Chondrocyte (in vitro differentiated cells): ENCODE data around the gene ASPDH. TPM values are rescaled to one million over a fixed set of nuclear protein-coding genes. Genes with fewer than 3 reads are reported as not detected.

ENCODE experiments used
- DNase-seq: peaks from one replicate; pipeline ENCODE4 v3.0.0; 2021; ENCODE audit warnings: mixed read lengths, low spot score
- H3K27ac Mint-ChIP-seq: one replicate; pipeline ENCODE4 v1.8.0; 2021; ENCODE audit warnings: mild to moderate bottlenecking, moderate library complexity, mixed read lengths; ENCODE audit not compliant: unreplicated experiment
- H3K27me3 Mint-ChIP-seq: 2 replicates; pipeline ENCODE4 v1.8.0; 2021; ENCODE audit warnings: low read depth, mixed read lengths
- H3K36me3 Mint-ChIP-seq: 2 replicates; pipeline ENCODE4 v1.8.0; 2021; ENCODE audit warnings: low read depth, mixed read lengths
- H3K4me1 Mint-ChIP-seq: 2 replicates; pipeline ENCODE4 v1.8.0; 2021; ENCODE audit warnings: low read depth, mild to moderate bottlenecking, mixed read lengths
- H3K4me3 Mint-ChIP-seq: one replicate; pipeline ENCODE4 v1.8.0; 2021; ENCODE audit warnings: mild to moderate bottlenecking, moderate library complexity, mixed read lengths; ENCODE audit not compliant: unreplicated experiment
- H3K9me3 Mint-ChIP-seq: 2 replicates; pipeline ENCODE4 v1.8.0; 2021; ENCODE audit warnings: low read depth, mixed read lengths
- total RNA-seq: library from RNA; stranded (reverse); gene quantifications from 3 replicates; pipeline ENCODE4 v1.2.1, GENCODE V29; 2021
- TF ChIP-seq, protein P1 (sequence below): fragments of 200-600 bp; sonication (generic); IDR thresholded peaks from 2 replicates; pipeline ENCODE4 v1.5.0; 2021; ENCODE audit warnings: antibody characterized with exemption, mild to moderate bottlenecking, moderate library complexity

ASPDH gene
- total RNA-seq, 1 donor from 2014 or later = not detected

- no peaks in the 10 kb centered on the region for H3K9me3 Mint-ChIP-seq
- H3K4me3 Mint-ChIP-seq = peak overlapping the region; percentile 8
- peak; percentile 59 for DNase-seq
- H3K36me3 Mint-ChIP-seq = peaks cover 1% of the 10 kb centered on the region
- H3K27ac Mint-ChIP-seq = no peak overlapping the region
- H3K27me3 Mint-ChIP-seq = no peaks in the 10 kb centered on the region
- TF ChIP-seq, protein P1, sequence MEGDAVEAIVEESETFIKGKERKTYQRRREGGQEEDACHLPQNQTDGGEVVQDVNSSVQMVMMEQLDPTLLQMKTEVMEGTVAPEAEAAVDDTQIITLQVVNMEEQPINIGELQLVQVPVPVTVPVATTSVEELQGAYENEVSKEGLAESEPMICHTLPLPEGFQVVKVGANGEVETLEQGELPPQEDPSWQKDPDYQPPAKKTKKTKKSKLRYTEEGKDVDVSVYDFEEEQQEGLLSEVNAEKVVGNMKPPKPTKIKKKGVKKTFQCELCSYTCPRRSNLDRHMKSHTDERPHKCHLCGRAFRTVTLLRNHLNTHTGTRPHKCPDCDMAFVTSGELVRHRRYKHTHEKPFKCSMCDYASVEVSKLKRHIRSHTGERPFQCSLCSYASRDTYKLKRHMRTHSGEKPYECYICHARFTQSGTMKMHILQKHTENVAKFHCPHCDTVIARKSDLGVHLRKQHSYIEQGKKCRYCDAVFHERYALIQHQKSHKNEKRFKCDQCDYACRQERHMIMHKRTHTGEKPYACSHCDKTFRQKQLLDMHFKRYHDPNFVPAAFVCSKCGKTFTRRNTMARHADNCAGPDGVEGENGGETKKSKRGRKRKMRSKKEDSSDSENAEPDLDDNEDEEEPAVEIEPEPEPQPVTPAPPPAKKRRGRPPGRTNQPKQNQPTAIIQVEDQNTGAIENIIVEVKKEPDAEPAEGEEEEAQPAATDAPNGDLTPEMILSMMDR = no peak
- H3K4me1 Mint-ChIP-seq = peaks cover 25% of the 10 kb centered on the region
Observed at GRCh38 chr19:50508843-50509190, 4.9 kb downstream of the ASPDH start.

GRCh38 chr19:50507376-50507775 is 6.3 kb downstream of the ASPDH start:
- Mint-ChIP-seq H3K27me3 (no peaks in the 10 kb centered on the region), H3K36me3 (peaks cover 1% of the 10 kb centered on the region), H3K4me1 (peaks cover 25% of the 10 kb centered on the region), H3K4me3 (no peak overlapping the region), H3K27ac (no peak overlapping the region), H3K9me3 (no peaks in the 10 kb centered on the region)
- DNase-seq = peak; percentile 86
- TF ChIP-seq, protein P1 = no peak

DNA sequence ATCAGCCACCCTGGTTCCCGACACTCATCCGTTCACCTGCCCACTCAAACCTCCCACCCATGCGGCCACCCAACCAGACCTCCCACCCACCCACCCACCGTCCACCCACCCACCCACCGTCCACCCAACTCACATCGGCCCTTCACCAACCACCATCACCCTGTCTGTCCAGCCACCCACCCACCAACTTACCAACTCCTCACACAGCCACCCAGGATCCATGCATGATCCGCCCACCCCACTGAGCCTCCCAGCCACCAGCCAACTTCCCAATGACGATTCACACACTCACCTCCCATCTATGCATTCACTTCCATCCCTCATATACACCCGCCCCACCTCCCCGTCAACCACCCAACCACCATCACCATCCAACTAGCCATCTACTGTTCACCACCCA is 7.0 kb downstream of the ASPDH start:
- Mint-ChIP-seq H3K9me3 (no peaks in the 10 kb centered on the region), H3K4me1 (peaks cover 23% of the 10 kb centered on the region), H3K27me3 (no peaks in the 10 kb centered on the region), H3K27ac (no peak overlapping the region), H3K4me3 (no peak overlapping the region), H3K36me3 (peaks cover 1% of the 10 kb centered on the region)
- no peak for DNase-seq
- TF ChIP-seq, protein P1 = no peak

DNA sequence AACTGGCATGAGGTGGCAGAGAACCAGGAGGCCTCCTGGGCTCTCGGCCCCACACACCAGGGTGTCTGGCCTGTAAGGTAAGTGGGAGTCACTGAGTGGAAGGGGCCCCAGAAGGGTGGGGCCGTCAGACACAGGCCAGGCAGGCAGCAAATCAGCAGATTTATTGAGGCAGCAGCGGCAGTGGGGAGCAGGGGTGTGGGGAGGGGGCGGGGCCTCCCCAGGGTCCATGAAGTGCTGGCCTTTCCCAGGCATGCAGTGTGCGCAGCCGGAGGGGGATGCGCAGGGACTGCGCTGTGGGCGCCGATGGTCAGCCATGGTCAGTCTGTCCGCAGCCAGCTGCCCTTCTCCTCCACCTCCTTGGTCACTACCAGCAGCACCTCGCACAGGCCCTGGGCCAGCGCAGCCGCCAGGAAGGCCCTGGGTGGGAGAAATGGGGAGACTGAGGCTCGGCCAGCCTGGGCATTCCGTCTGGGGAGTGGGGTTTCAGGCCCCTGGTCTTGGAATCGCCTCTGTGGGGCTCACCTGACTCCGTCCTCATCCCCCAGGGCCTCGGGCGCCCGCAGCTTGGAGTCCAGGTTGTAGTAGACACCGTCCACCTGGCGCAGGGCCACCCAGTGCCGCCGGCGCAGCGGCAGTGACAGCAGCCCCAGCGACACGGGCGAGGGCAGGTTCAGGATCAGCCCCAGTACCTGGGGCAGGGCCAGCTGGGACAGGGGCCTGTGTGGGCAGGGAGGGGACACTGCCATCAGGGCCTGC is 7.7 kb downstream of the ASPDH start:
- DNase-seq = peak; percentile 89
- TF ChIP-seq, protein P1 = no peak
- Mint-ChIP-seq H3K36me3 (peaks cover 1% of the 10 kb centered on the region), H3K27me3 (no peaks in the 10 kb centered on the region), H3K4me3 (no peak overlapping the region), H3K9me3 (no peaks in the 10 kb centered on the region), H3K27ac (no peak overlapping the region), H3K4me1 (peaks cover 18% of the 10 kb centered on the region)

- Mint-ChIP-seq H3K4me1 (no peaks in the 10 kb centered on the region), H3K27me3 (peaks cover 2% of the 10 kb centered on the region), H3K4me3 (no peak overlapping the region), H3K27ac (no peak overlapping the region), H3K36me3 (no peaks in the 10 kb centered on the region), H3K9me3 (no peaks in the 10 kb centered on the region)
- TF ChIP-seq, protein P1 = no peak
- peak; percentile 84 for DNase-seq
Observed at GRCh38 chr19:50501568-50502475, 11.9 kb downstream of the ASPDH start.
